ENCODE data around the gene BUD13.

BUD13 gene

GRCh38 chr11:116742104-116742503 lies 30.7 kb downstream of the BUD13 start:
- no peak for DNase-seq

DNA sequence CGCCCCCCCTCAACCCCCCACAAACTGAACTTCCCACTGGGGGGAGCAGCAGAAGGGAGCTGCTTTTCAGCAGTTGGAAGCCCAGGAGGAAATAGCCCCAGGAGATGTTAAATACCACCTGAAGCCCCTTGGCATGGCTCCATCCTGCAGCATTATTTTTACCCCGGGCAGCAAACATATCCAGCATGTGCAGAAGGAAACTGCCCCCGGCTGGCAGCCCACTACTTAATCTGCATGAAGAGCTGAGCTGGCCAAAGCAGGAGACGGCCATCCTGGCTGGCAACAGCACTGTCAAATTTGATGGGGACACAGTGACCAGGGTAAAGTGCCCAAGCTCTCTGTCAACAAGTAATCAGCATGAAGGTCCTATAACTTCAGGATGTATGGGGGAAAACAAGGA lies 32.0 kb downstream of the BUD13 start:
- no peak for DNase-seq

DNA sequence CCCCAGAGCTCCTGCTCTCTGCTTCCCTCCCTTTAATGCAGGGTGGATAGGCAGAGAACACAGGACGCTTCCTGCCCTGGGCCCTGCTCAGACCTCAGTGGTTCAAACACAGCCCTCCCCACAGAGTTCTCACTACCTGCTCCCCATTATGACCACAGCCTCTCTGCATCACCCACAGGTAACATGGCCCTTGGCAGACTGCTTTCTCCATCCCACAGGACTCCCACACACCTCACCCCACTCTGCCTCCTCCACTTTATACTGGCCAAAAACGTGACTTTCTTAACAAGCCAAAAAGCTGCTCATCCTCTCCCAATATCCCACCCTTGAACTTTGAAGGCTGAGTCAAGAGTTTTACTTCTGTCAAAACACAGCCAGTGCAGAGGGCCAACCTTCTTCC lies 33.8 kb downstream of the BUD13 start:
- no peak for DNase-seq

DNA sequence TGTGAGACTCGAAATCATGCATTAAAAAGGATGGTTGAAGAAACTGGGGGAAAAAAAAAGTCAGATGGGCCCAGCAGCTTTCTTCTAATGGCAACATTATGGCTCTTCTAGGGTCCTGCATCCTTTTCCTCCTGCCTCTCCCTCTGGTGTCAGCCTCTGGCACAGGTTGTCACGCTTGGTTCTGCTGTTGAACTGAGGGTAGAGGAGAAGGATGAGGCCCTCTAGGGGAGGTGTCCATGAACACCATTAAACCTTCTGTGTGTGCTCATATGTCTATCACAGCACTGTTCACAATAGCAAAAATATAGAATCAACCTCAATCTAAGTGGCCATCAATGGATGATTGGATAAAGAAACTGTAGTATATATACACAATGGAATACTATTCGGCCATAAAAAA lies 36.0 kb downstream of the BUD13 start:
- DNase-seq = no peak

DNA sequence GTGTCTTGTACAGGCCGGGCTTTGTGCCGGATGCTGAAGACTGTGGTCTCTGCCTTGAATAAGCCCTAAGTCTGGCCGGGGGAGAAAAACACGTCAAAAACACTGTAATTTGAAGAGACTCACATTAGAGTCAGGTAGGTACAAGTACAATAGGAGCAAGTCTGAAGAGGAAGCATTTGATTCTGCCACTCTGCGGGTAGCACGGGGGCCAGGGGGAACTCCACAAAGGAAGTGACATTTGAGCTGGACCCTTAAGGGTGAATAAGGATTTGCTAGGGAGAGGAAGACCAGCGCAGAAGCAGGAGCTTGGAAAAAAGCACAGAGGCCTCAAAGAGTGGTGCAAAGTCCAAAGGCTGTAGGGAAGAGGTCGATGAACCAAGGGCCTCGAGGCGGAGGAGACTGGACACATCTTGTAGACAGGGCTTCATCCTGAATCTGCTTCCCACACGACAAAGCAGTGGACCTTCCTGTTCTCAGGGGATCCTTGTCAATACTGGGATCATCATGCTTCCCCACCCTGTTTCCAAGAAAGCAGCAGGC lies 38.7 kb downstream of the BUD13 start:
- DNase-seq = no peak

GRCh38 chr11:116733043-116733755 lies 39.6 kb downstream of the BUD13 start:
- DNase-seq = no peak

- peak; percentile 54 for DNase-seq
Observed at GRCh38 chr11:116732271-116733042, 40.3 kb downstream of the BUD13 start.

- DNase-seq = no peak
Observed at GRCh38 chr11:116731821-116732220, 41.0 kb downstream of the BUD13 start.

- no peak for DNase-seq
Observed at GRCh38 chr11:116731097-116731761, 41.6 kb downstream of the BUD13 start.

- DNase-seq = no peak
Observed at GRCh38 chr11:116730601-116731000, 42.2 kb downstream of the BUD13 start.

GRCh38 chr11:116730241-116730561 lies 42.6 kb downstream of the BUD13 start:
- no peak for DNase-seq

DNA sequence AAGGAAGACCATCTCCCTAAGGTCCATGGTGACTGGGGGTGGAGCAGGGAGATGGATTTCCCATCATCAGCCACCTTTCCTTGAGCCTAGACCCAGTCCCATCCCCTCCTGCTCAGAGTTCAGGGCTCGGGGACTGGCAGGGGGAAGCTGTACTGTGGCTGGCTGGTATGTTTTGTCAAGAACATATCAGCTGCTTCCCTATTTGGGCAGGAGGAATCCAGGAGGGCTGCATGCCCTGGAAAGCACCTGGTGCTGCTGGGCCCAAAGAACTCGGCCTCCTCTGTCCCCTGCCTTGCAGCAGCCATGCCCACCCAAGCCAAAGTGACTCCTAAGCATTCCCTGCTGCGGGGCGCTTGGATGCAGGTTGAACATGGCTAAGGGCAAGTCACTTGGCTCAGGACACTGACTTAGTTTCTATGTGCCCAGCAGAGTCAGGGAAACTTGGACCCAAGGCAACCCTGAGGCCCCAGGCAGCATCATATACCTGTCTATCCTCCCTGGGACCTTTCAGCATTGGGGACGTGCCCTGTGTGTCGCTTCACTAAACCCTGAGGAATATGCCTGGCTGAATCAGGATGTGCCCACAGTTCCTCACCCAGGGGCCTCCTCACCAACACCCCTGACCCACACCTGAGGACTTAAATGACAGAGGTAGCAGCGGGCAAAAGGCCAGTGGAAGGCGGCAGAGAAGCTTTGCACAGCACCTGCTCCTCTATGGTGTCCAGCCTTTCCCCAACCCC lies 43.1 kb downstream of the BUD13 start:
- no peak for DNase-seq

- no peak for DNase-seq
Observed at GRCh38 chr11:116727990-116728389, 44.8 kb downstream of the BUD13 start.

- no peak for DNase-seq
Observed at GRCh38 chr11:116725434-116726221, 47.2 kb downstream of the BUD13 start.

- no peak for DNase-seq
Observed at GRCh38 chr11:116724813-116725212, 48.0 kb downstream of the BUD13 start.

DNA sequence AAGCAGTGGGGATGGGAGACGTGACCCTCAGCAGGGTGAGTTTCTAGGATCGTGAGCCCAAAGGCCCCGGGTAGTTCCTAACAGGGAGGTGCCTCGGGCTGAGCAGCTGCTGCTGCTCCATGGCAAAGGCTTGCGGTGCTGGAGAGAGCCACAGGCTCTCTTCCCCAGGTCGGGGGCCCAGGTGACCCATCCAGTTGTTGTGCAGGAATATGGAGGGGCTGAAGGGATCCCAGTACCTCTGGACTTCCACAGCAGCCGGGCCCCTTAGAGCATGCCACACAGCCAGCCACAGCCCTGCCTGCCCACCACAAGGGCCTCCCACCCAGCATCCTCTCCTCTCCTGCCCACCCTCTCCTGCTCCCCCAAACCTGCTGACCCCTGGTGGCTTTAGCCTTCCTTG lies 49.3 kb downstream of the BUD13 start:
- DNase-seq = no peak

GRCh38 chr11:116721988-116722387 lies 50.8 kb downstream of the BUD13 start:
- no peak for DNase-seq

DNA sequence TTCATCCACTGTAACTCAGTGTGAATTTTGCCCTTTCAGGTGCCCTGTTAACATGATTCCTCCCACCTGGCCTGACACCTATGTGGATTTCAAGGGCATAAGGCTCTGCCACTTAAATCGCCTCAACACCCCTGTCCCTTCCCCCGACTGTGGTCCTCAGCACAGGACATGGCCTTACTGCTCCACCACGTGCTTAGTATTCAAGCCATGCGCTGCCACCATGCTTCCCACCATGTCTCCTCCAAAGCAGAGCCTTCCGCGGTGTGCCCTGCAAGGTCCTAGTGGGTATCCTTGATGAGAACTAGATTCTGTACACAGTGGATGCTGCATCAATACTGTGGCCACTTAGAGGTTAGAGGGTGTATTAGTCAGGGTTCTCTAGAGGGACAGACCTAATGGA lies 51.9 kb downstream of the BUD13 start:
- DNase-seq = no peak

DNA sequence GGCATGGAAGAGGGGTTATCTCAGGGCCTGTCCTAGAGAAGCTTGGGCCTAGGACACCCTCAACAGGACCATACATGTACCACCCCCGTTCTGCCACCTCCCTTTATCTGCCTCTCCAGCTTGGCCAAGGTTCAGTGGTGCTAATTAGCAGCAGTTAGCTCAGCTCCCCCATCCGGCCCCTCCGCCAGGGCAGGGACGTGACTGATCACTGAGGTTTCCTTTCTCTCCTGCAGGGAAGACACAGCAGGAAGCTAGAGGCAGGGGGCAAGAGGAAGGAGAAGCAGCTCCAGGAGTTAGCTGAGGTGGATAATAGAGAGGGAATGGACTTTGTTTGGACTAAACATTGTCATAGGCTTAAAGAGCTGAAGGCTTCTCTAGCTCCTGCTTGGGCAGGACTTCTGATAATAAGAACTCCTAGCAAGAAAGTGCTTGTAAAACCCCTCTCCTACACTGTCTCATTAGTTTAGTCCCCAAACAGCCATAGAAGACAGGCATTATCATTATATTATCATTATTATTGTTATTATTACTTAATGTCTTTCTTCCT lies 53.8 kb downstream of the BUD13 start:
- no peak for DNase-seq

DNA sequence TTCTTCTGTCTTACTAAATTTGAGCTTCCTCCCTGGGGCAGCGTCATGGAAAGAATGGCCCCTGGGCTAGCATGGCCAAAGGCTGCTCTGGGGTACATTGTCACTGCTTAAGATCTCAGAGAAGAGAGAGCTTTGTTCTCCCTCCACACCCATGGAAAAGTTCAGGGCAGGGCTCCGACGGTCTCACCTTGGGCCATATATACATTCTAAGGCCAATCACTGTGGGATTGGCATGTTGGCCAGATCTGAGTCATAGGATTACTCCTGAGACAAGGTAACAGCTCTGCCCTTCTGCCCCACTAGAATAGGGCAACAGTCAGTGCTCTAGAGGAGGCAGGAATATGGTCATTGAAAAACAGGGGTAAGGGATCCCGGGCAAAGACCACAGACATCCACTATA lies 56.2 kb downstream of the BUD13 start:
- no peak for DNase-seq

GRCh38 chr11:116715383-116715782 lies 57.4 kb downstream of the BUD13 start:
- no peak for DNase-seq

DNA sequence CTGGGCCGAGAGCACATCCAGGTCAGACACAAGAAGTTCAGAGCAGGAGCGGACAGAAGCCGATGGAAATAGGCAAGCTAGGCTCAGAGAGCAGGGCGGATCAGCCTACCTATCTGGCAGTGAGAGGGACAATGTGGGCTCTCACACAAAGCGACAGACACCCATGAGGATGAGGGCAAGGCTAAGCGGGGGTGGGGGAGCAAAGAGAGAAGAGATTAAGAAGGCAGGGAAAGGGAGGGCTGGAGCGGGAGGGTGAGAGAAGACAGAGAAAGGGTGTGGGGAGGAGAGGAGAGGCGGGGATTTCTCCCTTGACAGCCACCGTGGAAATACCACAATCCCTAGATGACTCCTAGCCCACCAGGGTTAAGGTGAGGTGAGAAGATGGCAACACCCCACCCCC lies 57.9 kb downstream of the BUD13 start:
- DNase-seq = no peak

Measured in activated naive CD4-positive, alpha-beta T cell treated with anti-CD3 and anti-CD28 coated beads, Interleukin-2, amount 50 U/mL, for 16 hours (primary cell).